Duodenal mucosa (tissue), 2 donors: ENCODE measurements around the gene DHX15.

Source experiments
- H3K27ac ChIP-seq: one replicate; pipeline ENCODE4 v1.7.0; 2013; ENCODE audit warnings: low read depth, low read length
- H3K27me3 ChIP-seq, 2 donors: one replicate each; pipeline ENCODE4 v1.7.0; 2013; ENCODE audit warnings: low read length in 2 of 2, control low read depth in 1 of 2; ENCODE audit not compliant: insufficient read depth in 2 of 2, control insufficient read depth in 1 of 2
- H3K36me3 ChIP-seq, 2 donors: one replicate each; pipeline ENCODE4 v1.7.0; 2013; ENCODE audit warnings: low read length in 2 of 2, control low read depth in 1 of 2; ENCODE audit not compliant: insufficient read depth in 2 of 2, control insufficient read depth in 1 of 2
- H3K4me1 ChIP-seq, 2 donors: one replicate each; pipeline ENCODE4 v1.7.0; 2013; ENCODE audit warnings: low read length in 2 of 2, control low read depth in 1 of 2; ENCODE audit not compliant: insufficient read depth in 2 of 2, control insufficient read depth in 1 of 2
- H3K4me3 ChIP-seq, 2 donors: one replicate each; pipeline ENCODE4 v1.7.0; 2013; ENCODE audit warnings: low read length in 2 of 2, low read depth in 1 of 2
- H3K9ac ChIP-seq, 2 donors: one replicate each; pipeline ENCODE4 v1.7.0; 2013; ENCODE audit warnings: low read length in 2 of 2, low read depth in 1 of 2
- H3K9me3 ChIP-seq, 2 donors: one replicate each; pipeline ENCODE4 v1.7.0; 2013; ENCODE audit warnings: low read length in 2 of 2, control low read depth in 1 of 2; ENCODE audit not compliant: control insufficient read depth in 1 of 2

Gene DHX15

DNA sequence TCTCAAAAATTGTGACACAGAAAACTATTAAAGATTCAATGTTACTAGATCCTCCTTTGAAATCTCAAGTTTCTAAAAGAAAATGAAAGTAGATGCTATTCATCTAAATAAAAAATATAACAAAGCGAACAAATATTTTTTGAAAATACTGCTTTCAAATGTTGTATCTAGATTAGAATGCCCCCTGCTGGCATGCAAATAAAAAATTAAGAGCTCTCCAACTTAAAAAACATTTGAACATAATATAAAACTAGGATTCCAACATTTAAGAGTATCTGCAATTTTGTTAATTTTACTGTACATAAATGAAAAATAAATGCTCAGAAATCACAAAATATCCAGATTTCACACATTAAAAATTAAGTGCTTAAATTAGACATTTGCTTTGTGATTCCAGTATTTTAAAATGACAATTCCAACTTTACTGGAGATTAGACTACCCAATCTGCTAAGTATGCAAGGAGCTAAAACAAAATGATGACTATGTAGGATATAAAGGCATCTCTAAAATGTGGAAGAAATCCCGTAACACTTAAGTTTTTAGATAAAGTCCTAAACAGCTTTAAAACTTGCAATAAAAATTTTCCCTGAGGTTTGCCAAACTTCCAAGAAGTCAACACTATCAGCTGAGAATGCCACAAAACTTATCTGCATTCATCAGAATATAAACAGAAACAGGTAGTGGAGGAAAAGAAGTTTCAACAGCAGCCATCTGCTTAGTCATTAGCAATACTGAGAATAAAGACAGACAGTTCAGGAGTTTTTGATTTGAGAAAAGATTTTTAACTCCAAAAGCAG, 32.7 kb downstream of the DHX15 start:
- Histone ChIP-seq H3K4me1 (peaks cover 5 to 7% of the 10 kb centered on the region in 2 donors), H3K9me3 (no peaks in the 10 kb centered on the region), H3K4me3 (no peak overlapping the region), H3K27me3 (no peaks in the 10 kb centered on the region), H3K27ac (no peak overlapping the region), H3K36me3 (peaks cover 16 to 55% of the 10 kb centered on the region in 2 donors), H3K9ac (no peak overlapping the region)

DNA sequence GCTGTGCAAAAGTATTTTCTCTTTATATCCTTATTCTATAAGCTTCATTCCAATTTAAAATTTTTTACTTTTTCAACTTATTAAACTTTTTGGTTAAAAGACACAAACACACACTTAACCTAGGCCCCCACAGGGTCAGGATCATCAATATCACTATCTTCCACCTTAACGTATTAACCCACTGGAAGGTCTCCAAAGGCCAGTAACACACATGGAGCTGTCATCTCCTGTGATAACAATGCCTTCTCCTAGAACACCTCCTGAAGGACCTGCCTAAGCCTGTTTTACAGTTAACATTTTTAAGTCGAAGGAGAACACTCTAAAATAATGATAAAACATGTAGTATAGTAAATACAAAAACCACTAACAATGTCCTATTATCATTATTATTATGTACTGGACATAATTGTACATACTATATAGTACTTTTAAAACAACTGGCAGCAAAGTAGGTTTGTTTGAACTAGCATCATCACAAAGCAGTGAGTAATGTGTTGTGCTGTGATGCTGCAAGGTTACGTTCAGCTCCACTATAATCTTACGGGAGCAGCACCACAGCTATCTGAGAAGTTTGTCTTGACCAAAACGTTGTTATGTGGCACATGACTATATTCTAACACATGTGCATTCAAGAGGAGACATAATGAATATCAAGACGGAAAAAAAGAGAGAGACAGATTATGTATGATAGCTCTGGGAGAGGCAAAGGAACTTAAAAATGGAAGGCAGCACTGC, 33.7 kb downstream of the DHX15 start:
- no peak overlapping the region for H3K9ac ChIP-seq
- H3K36me3 ChIP-seq: peaks cover 13 to 48% of the 10 kb centered on the region in 2 donors
- no peaks in the 10 kb centered on the region for H3K27me3 ChIP-seq
- H3K4me3 ChIP-seq: no peak overlapping the region
- H3K9me3 ChIP-seq: no peaks in the 10 kb centered on the region
- H3K27ac ChIP-seq: no peak overlapping the region
- H3K4me1 ChIP-seq: peaks cover 0 to 5% of the 10 kb centered on the region in 2 donors

DNA sequence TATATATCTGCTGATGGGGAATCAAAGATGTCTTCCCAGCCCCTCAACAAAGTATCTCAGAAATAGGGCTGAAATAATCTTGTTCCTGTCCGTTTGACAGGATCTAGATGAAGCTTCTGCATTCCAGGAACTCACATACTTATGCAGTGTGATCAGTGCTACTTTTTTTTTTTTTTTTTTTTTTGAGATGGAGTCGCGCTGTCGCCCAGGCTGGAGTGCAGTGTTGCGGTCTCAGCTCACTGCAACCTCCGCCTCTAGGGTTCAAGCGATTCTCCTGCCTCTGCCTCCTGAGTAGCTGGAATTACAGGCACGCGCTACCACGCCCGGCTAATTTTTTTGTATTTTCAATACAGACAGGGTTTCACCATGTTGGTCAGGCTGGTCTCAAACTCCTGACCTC, 36.4 kb downstream of the DHX15 start:
- Histone ChIP-seq H3K27ac (no peak overlapping the region), H3K9me3 (no peaks in the 10 kb centered on the region), H3K27me3 (no peaks in the 10 kb centered on the region), H3K4me3 (no peak overlapping the region), H3K4me1 (peaks cover 4 to 5% of the 10 kb centered on the region in 2 donors), H3K9ac (no peak overlapping the region), H3K36me3 (peaks cover 11 to 41% of the 10 kb centered on the region in 2 donors)

- Histone ChIP-seq H3K9ac (no peak overlapping the region), H3K4me3 (no peak overlapping the region), H3K9me3 (no peaks in the 10 kb centered on the region), H3K27me3 (no peaks in the 10 kb centered on the region), H3K27ac (no peak overlapping the region), H3K36me3 (peaks cover 25 to 62% of the 10 kb centered on the region in 2 donors), H3K4me1 (peaks cover 0 to 4% of the 10 kb centered on the region in 2 donors)
Measured at GRCh38 chr4:24544208-24544988, 40.0 kb downstream of the DHX15 start.

DNA sequence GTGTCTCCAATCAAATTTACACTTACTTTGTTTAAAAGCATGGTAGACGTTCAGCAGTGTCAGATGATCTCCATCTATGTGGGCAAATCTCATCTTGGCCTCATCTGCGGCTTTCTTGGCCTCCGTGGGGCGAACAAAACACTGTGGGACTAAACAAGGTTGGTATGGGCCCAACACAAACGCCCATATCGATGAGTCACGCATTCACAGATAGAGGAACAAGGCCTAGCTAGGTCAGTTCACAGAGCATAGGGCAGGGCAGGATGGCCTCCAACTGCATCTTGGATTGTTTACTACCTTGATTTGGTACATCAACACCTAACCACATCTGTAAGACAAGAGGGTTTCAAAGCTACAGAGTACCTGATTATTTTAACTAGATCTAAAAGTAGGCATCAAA, 47.3 kb downstream of the DHX15 start:
- Histone ChIP-seq H3K9me3 (no peaks in the 10 kb centered on the region), H3K27me3 (no peaks in the 10 kb centered on the region), H3K9ac (no peak overlapping the region), H3K36me3 (peaks cover 34 to 71% of the 10 kb centered on the region in 2 donors), H3K4me3 (no peak overlapping the region), H3K27ac (no peak overlapping the region), H3K4me1 (no peaks in the 10 kb centered on the region)

DNA sequence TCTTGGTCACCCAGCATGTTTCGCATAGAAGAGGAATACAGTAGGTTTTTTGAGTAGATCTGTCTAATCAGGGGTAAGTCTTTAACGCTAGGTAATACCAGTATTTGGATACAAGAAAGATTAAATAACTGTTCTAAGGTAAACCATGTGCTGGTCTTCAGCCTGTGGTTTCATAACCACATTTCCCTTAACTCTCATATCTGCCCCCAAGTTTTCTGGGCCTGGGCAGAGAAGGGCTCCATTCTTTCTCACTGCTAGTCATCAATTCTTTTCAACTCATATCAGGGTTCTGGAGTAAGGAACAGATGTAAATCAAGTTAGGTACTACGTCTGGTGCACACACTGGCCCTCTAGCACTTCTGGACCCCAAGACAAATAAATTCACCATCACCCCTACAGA, 49.0 kb downstream of the DHX15 start:
- H3K27ac ChIP-seq: no peak overlapping the region
- no peak overlapping the region for H3K4me3 ChIP-seq
- peaks cover 22 to 67% of the 10 kb centered on the region in 2 donors for H3K36me3 ChIP-seq
- H3K27me3 ChIP-seq: no peaks in the 10 kb centered on the region
- H3K4me1 ChIP-seq: no peaks in the 10 kb centered on the region
- no peak overlapping the region for H3K9ac ChIP-seq
- no peaks in the 10 kb centered on the region for H3K9me3 ChIP-seq

DNA sequence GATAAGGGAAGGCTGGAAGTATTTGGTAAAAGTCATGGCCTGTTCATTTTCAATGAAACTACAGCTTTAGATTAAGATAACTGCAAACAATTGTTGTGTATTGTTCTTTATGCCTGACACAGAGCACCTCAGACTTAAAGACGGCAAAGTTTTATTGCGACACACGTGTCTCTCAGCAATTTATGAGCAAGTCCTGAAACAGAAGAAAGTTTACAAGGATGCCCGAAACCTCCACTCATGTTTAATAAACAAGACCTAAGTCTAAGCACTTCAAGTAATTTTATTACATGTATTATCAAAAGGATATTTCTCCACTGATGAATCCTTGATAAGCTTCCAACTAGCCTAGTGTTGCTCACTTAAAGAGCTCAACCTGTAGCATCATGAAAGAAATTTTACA, 51.0 kb downstream of the DHX15 start:
- Histone ChIP-seq H3K27ac (no peak overlapping the region), H3K9ac (no peak overlapping the region), H3K27me3 (no peaks in the 10 kb centered on the region), H3K4me3 (no peak overlapping the region), H3K9me3 (no peaks in the 10 kb centered on the region), H3K36me3 (peaks cover 18 to 70% of the 10 kb centered on the region in 2 donors), H3K4me1 (no peaks in the 10 kb centered on the region)

DNA sequence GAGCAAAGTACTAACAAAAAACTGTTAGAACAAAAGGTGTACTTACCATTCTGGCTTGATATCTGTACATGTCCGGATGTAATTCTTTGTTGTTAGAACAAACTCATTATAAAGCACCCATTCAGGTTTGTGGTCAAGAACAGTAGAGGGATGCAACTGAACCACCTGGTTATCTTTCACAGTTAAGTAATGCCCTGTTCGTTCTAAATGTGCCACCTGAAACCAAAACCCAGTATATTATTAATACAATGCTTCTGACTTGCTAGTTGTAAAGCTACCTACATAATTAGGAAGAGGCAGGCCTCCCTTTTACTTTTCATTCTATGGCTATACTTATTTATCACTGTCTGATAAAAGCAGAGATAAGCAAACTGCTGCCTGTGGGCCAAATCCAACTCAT, 54.8 kb downstream of the DHX15 start:
- Histone ChIP-seq H3K36me3 (peaks cover 20 to 80% of the 10 kb centered on the region in 2 donors), H3K9me3 (no peaks in the 10 kb centered on the region), H3K9ac (no peak overlapping the region), H3K4me1 (no peaks in the 10 kb centered on the region), H3K27me3 (no peaks in the 10 kb centered on the region), H3K27ac (no peak overlapping the region), H3K4me3 (no peak overlapping the region)

- Histone ChIP-seq H3K27ac (no peak overlapping the region), H3K27me3 (no peaks in the 10 kb centered on the region), H3K9ac (no peak overlapping the region), H3K4me3 (no peak overlapping the region), H3K36me3 (peaks cover 30 to 72% of the 10 kb centered on the region in 2 donors), H3K4me1 (no peaks in the 10 kb centered on the region), H3K9me3 (no peaks in the 10 kb centered on the region)
Measured at GRCh38 chr4:24527371-24527770, 57.0 kb downstream of the DHX15 start.

DNA sequence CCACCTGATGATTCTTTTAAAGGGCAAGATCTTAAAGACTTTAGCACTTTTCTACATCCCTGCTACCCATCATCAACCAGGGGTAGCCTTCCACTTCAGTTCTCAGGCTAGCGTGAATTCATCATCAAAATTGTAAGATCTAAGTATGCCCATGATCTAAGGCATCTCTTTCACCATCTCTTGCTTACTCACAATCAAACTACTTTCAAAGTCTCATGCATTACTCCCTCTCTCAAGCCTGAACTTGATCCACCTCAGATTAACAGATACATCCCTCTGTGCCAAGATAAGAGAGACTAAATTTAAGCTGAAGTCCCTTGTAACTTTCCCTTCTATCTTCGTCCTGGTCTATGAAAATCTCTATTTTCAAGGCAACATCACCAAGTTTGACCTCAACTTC, 62.8 kb downstream of the DHX15 start:
- Histone ChIP-seq H3K9ac (no peak overlapping the region), H3K4me3 (no peak overlapping the region), H3K27me3 (no peaks in the 10 kb centered on the region), H3K27ac (no peak overlapping the region), H3K36me3 (peaks cover 20% of the 10 kb centered on the region in 2 donors), H3K9me3 (no peaks in the 10 kb centered on the region), H3K4me1 (peaks cover 0 to 4% of the 10 kb centered on the region in 2 donors)
